RWPE2 (cell line): ENCODE measurements around the gene STAB1.
A peak's percentile ranks its signal among the peaks of the same experiment; 100 is the strongest.

Experiments
- ATAC-seq: fragments of 200-7000 bp; cut with Tn5 transposase; 3 replicates; pipeline ENCODE4 v1.9.1; 2021; ENCODE audit warnings: low read depth
- DNase-seq: peaks from one replicate; pipeline ENCODE4 v3.0.0-alpha.2; 2020; ENCODE audit warnings: low spot score
- H3K27ac ChIP-seq: fragments of 450-650 bp; 2 replicates; pipeline ENCODE4 v1.5.1; 2017; ENCODE audit warnings: mild to moderate bottlenecking; ENCODE audit not compliant: poor library complexity, severe bottlenecking
- H3K27me3 ChIP-seq: fragments of 250-450 bp; sonication (Bioruptor Pico); 2 replicates; pipeline ENCODE4 v1.5.1; 2021; ENCODE audit warnings: mild to moderate bottlenecking, moderate library complexity; ENCODE audit not compliant: insufficient read depth, poor library complexity, severe bottlenecking
- H3K36me3 ChIP-seq: fragments of 250-450 bp; sonication (Bioruptor Pico); 2 replicates; pipeline ENCODE4 v1.5.1; 2020; ENCODE audit warnings: low read depth, mild to moderate bottlenecking, moderate library complexity
- H3K4me1 ChIP-seq: fragments of 250-450 bp; sonication (Bioruptor Pico); 2 replicates; pipeline ENCODE4 v1.5.1; 2021; ENCODE audit warnings: mild to moderate bottlenecking, moderate library complexity; ENCODE audit not compliant: insufficient read depth, poor library complexity, severe bottlenecking
- H3K4me3 ChIP-seq: fragments of 250-450 bp; sonication (Bioruptor Pico); 2 replicates; pipeline ENCODE4 v1.5.1; 2021; ENCODE audit warnings: mild to moderate bottlenecking, moderate library complexity; ENCODE audit not compliant: severe bottlenecking
- H3K9me3 ChIP-seq: fragments of 250-450 bp; sonication (Bioruptor Pico); 2 replicates; pipeline ENCODE4 v1.5.1; 2021; ENCODE audit warnings: mild to moderate bottlenecking, moderate library complexity; ENCODE audit not compliant: severe bottlenecking
- TF ChIP-seq, protein P1 (sequence below): fragments of 450-650 bp; IDR thresholded peaks from one replicate; pipeline ENCODE4 v1.5.1; 2017; ENCODE audit warnings: mild to moderate bottlenecking, moderate library complexity; ENCODE audit not compliant: poor library complexity, severe bottlenecking

Gene STAB1

GRCh38 chr3:52452570-52453221 lies 42.4 kb upstream of the STAB1 start:
- Histone ChIP-seq H3K36me3 (peaks cover under 1% of the 10 kb centered on the region; the same call in 1 of the 2 replicates), H3K27ac (no peak overlapping the region), H3K4me1 (peaks cover 16% of the 10 kb centered on the region), H3K27me3 (no peaks in the 10 kb centered on the region), H3K4me3 (no peak overlapping the region), H3K9me3 (no peaks in the 10 kb centered on the region)
- DNase-seq (no peak), ATAC-seq (no peak)
- TF ChIP-seq, protein P1, sequence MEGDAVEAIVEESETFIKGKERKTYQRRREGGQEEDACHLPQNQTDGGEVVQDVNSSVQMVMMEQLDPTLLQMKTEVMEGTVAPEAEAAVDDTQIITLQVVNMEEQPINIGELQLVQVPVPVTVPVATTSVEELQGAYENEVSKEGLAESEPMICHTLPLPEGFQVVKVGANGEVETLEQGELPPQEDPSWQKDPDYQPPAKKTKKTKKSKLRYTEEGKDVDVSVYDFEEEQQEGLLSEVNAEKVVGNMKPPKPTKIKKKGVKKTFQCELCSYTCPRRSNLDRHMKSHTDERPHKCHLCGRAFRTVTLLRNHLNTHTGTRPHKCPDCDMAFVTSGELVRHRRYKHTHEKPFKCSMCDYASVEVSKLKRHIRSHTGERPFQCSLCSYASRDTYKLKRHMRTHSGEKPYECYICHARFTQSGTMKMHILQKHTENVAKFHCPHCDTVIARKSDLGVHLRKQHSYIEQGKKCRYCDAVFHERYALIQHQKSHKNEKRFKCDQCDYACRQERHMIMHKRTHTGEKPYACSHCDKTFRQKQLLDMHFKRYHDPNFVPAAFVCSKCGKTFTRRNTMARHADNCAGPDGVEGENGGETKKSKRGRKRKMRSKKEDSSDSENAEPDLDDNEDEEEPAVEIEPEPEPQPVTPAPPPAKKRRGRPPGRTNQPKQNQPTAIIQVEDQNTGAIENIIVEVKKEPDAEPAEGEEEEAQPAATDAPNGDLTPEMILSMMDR, result no peak

- H3K4me1 ChIP-seq, result peaks cover 24% of the 10 kb centered on the region
These were observed 41.5 kb upstream of the STAB1 start, which contains the start of gene TNNC1 for GRCh38 chr3:52453496-52454249. TSS of gene TNNC1 (minus strand) at chr3:52454041. CDS start at chr3:52454015, 26 bp downstream.

DNA sequence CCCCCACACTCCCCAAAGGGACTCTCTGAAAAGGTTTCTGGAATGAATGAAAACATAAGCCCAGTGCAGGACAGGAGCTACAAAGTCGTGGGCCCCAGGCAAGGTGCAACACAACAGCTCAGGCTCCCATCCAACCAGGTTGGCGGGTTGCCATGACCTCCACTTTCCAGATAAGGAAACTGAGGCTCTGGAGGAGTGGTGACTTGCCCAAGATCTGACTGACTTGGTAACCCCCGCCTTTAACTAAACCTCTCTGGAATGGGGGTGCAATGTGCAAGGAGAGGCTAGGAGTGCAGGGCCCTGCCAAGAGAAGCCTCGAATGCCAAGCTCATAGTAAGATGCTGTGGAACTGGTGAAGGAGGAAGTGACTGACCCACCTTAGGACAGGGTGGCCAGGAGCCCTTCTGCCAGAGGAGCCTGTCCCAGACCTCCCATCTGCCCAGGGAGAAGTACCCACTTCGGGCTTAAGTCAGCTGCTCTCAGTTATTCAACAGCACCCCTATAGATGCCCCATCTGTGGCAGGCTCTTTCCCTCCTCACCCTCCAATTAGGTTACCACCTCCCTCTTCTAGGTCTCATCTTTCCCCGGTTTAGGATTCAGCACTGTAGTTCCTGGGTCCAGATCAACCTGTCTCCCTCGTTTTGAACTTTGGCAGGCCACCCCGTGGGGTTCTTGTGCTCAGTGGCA lies 40.7 kb upstream of the STAB1 start:
- TF ChIP-seq, protein P1, result no peak
- Histone ChIP-seq H3K4me3 (no peak overlapping the region), H3K36me3 (peaks cover 18% of the 10 kb centered on the region), H3K4me1 (peaks cover 24% of the 10 kb centered on the region), H3K27me3 (no peaks in the 10 kb centered on the region), H3K9me3 (no peaks in the 10 kb centered on the region), H3K27ac (peak overlapping the region; percentile 72)
- no peak for ATAC-seq
- DNase-seq, result no peak

More at GRCh38 chr3:52453496-52454249, 41.5 kb upstream of the STAB1 start, which contains the start of gene TNNC1:
- Histone ChIP-seq H3K36me3 (peaks cover 11% of the 10 kb centered on the region), H3K9me3 (no peaks in the 10 kb centered on the region), H3K27ac (peak within 1 kb of the TSS; percentile 72), H3K4me3 (peak within 1 kb of the TSS; percentile 88), H3K27me3 (no peaks in the 10 kb centered on the region)
- ATAC-seq (no peak), DNase-seq (no peak)
- TF ChIP-seq, protein P1, result no peak

DNA sequence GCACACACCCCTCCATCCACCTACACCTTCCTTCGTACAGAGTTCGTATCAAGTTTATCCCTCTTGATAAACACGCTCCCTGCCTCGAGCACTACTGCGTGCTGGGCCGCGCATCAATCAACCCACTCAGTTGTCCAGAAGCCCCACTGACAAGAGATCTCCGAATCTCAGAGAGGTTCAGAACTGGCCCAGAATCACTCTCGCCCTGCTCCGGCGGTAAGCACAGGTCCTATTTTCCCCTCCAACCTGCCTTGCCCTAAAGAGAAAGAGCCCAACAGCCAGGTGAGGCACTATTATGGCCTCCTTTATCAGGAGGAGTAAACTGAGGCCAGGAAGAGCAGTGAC lies 40.2 kb upstream of the STAB1 start:
- TF ChIP-seq, protein P1, result no peak
- DNase-seq (no peak), ATAC-seq (no peak)
- H3K4me3 ChIP-seq, result peak overlapping the region; percentile 88
- no peaks in the 10 kb centered on the region for H3K9me3 ChIP-seq
- peaks cover 24% of the 10 kb centered on the region for H3K4me1 ChIP-seq
- peak overlapping the region; percentile 72 for H3K27ac ChIP-seq
- peaks cover 23% of the 10 kb centered on the region for H3K36me3 ChIP-seq
- no peaks in the 10 kb centered on the region for H3K27me3 ChIP-seq
